HG02885 (cell line): Measurements from ENCODE around the gene DNA2.

Experiments used
- ATAC-seq: cut with Tn5 transposase; IDR thresholded peaks from one replicate; pipeline ENCODE4 v1.9.1; 2021; ENCODE audit warnings: mild to moderate bottlenecking; ENCODE audit not compliant: unreplicated experiment, poor library complexity

Gene DNA2

GRCh38 chr10:68365611-68366010, 106.2 kb downstream of the DNA2 start:
- ATAC-seq, result no peak

DNA sequence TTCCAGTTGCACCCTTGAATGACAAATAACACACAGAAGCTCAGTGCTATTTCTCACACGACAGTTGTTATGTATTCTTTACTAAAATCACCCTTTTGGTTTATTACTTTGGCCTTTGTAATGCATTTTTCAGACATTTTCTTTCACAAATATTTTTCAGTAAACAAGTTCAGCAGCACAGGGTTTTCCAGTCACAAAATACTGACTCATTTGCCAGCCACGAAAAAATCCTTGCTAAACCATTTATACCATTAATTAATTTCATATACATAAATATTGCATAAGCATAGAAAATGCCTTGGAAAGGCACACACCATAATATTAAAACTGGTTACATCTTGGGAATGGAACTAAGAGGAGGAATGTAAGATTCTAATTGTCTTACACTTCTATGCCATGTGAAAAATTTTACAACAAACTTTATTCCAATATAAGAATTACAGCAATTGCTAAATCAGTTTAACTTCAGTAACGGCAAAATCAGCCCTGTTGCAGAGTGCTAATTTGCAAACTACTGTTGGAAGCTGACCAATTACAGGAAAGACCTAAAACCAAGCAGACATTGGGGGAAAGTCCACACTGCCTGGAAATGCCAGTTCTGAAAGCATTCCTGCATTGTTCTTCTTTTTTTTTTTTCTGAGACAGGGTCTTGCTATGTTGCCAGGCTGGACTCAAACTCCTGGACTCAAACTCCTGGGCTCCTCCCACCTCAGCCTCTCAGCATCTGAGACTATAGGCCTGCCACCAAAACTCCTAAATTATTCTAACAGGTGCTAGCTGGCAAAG, 107.5 kb downstream of the DNA2 start:
- ATAC-seq, result no peak
